ENCODE results near the gene HERPUD1. TPM values are rescaled to one million over a fixed set of nuclear protein-coding genes. Genes with fewer than 3 reads are reported as not detected.

Gene HERPUD1
- total RNA-seq, 1 experiment from 2014 or later = 45.2 TPM

DNA sequence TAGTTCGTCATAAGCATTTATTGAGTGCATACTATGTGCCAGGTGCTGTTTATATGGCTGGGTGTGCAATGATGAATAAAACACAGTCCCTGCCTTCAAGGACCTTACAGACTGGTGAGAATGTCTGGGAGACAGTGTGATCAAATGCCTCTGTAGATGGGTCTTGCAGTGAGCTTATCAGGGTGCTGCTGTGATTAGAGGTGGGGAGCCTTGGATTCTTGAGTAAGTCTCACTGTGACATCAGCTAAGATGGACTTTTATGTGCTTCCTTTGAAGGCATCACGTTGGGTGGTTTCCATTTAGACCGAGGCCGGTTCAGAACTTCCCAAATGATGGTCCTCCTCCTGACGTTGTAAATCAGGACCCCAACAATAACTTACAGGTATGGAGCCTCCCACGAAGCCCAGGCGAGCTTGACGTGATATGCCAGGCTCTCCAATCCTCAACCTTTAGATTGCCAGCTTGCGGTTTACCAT, 10.0 kb downstream of the HERPUD1 start:
- in situ Hi-C loops (cut with HindIII; ENCODE audit: low pct_unique_long_range_greater_than_20kb, low sequenced_read_pairs) = no loop called here
- no peak overlapping the region for H3K4me3 ChIP-seq (ENCODE audit: low read depth in 2 of 2, low read length in 2 of 2)
- TF ChIP-seq TCF7L2 (IDR thresholded peaks at IDR 0.05; ENCODE audit: low read depth, low read length) (no peak), POLR2AphosphoS5 (IDR thresholded peaks at IDR 0.05; ENCODE audit: low read depth, low read length) (no peak)
- peaks cover 26% of the 10 kb centered on the region for H3K36me3 ChIP-seq (ENCODE audit: control insufficient read depth, insufficient read depth, low read length)
- ATAC-seq (no peak), DNase-seq (ENCODE audit: low read depth, low spot score) (no peak)
- H3K27ac ChIP-seq (ENCODE audit: low read length) = no peak overlapping the region
- BruUV-seq (replicated peaks) = no TSS peak
- H3K4me1 ChIP-seq (ENCODE audit: control insufficient read depth, insufficient read depth, low read length) = no peaks in the 10 kb centered on the region; the same call in 1 of the 2 replicates
- intact Hi-C loops (cut with micrococcal nuclease; ENCODE audit: unreplicated experiment) = no loop called here
- no peaks in the 10 kb centered on the region for H3K27me3 ChIP-seq (ENCODE audit: control insufficient read depth, insufficient read depth, low read length)
- H3K9me3 ChIP-seq (ENCODE audit: control insufficient read depth, insufficient read depth, low read depth, low read length) = no peaks in the 10 kb centered on the region
- POLR2A ChIA-PET = interaction anchor here (0.6 kb wide), 1 partner anchor 21 kb away, joined by 3 read pairs; no protein-coding TSS in a partner anchor
- CTCF ChIA-PET = no interaction called here

- Histone ChIP-seq H3K27me3 (ENCODE audit: control insufficient read depth, insufficient read depth, low read length) (no peaks in the 10 kb centered on the region), H3K36me3 (ENCODE audit: control insufficient read depth, insufficient read depth, low read length) (peaks cover 13% of the 10 kb centered on the region), H3K4me1 (ENCODE audit: control insufficient read depth, insufficient read depth, low read length) (no peaks in the 10 kb centered on the region; the same call in 1 of the 2 replicates), H3K4me3 (ENCODE audit: low read depth in 2 of 2, low read length in 2 of 2) (no peak overlapping the region), H3K9me3 (ENCODE audit: control insufficient read depth, insufficient read depth, low read depth, low read length) (no peaks in the 10 kb centered on the region), H3K27ac (ENCODE audit: low read length) (no peak overlapping the region)
- intact Hi-C loops (cut with micrococcal nuclease; ENCODE audit: unreplicated experiment) = no loop called here
- in situ Hi-C loops (cut with HindIII; ENCODE audit: low pct_unique_long_range_greater_than_20kb, low sequenced_read_pairs) = no loop called here
- no peak for ATAC-seq
- ChIA-PET POLR2A (no interaction called here), CTCF (no interaction called here)
- TF ChIP-seq TCF7L2 (IDR thresholded peaks at IDR 0.05; ENCODE audit: low read depth, low read length) (no peak), REST (IDR thresholded peaks at IDR 0.05; ENCODE audit: insufficient read depth in 1 of 2, low read depth in 2 of 2, low read length in 1 of 2) (no peak), POLR2AphosphoS5 (IDR thresholded peaks at IDR 0.05; ENCODE audit: low read depth, low read length) (no peak), SIN3A (IDR thresholded peaks at IDR 0.05; ENCODE audit: borderline replicate concordance, insufficient read depth, low read depth, low read length) (no peak)
- TF ChIP-seq, protein P1, sequence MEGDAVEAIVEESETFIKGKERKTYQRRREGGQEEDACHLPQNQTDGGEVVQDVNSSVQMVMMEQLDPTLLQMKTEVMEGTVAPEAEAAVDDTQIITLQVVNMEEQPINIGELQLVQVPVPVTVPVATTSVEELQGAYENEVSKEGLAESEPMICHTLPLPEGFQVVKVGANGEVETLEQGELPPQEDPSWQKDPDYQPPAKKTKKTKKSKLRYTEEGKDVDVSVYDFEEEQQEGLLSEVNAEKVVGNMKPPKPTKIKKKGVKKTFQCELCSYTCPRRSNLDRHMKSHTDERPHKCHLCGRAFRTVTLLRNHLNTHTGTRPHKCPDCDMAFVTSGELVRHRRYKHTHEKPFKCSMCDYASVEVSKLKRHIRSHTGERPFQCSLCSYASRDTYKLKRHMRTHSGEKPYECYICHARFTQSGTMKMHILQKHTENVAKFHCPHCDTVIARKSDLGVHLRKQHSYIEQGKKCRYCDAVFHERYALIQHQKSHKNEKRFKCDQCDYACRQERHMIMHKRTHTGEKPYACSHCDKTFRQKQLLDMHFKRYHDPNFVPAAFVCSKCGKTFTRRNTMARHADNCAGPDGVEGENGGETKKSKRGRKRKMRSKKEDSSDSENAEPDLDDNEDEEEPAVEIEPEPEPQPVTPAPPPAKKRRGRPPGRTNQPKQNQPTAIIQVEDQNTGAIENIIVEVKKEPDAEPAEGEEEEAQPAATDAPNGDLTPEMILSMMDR (IDR thresholded peaks at IDR 0.05) = no peak
- no TSS peak for BruUV-seq (replicated peaks)
- no peak for DNase-seq (ENCODE audit: low read depth, low spot score)
Measured at GRCh38 chr16:56943761-56944375, 11.9 kb downstream of the HERPUD1 start.
